AG09319 (cell line): ENCODE results near the gene HIP1R.
"Not testable (repeated sequence)": the region's sequence is repeated elsewhere in the genome, so short reads cannot be mapped to it uniquely, and the experiment has no call there.

Experiments
- DNase-seq: peaks from one replicate; pipeline ENCODE4 v3.0.0-alpha.2; 2010; ENCODE audit warnings: low read depth; ENCODE audit errors: extremely low read depth
- CTCF ChIP-seq: IDR thresholded peaks from 2 replicates; pipeline ENCODE4 v1.5.1; 2011; ENCODE audit warnings: low read depth, mild to moderate bottlenecking, inconsistent platforms, low read length, moderate library complexity

The HIP1R gene

GRCh38 chr12:122875590-122876220, 40.4 kb downstream of the HIP1R start:
- no peak for DNase-seq
- no peak for TF ChIP-seq CTCF

GRCh38 chr12:122876281-122876680, 41.0 kb downstream of the HIP1R start:
- not testable (repeated sequence) for DNase-seq

GRCh38 chr12:122876731-122877130, 41.5 kb downstream of the HIP1R start:
- no peak for TF ChIP-seq CTCF
- DNase-seq, result no peak

- DNase-seq, result no peak
- no peak for TF ChIP-seq CTCF
Observed at GRCh38 chr12:122878780-122879612, 43.7 kb downstream of the HIP1R start.

GRCh38 chr12:122880155-122880667, 45.0 kb downstream of the HIP1R start:
- DNase-seq, result no peak
- TF ChIP-seq CTCF, result no peak

GRCh38 chr12:122880668-122881067, 45.4 kb downstream of the HIP1R start:
- TF ChIP-seq CTCF, result peak; percentile 60
- DNase-seq, result no peak

- TF ChIP-seq CTCF, result no peak
- no peak for DNase-seq
Observed at GRCh38 chr12:122882908-122883558, 47.8 kb downstream of the HIP1R start.
